GM23338 (cell line): ENCODE measurements around the gene IFI27. TPM values are rescaled to one million over a fixed set of nuclear protein-coding genes. Genes with fewer than 3 reads are reported as not detected.

Source experiments
- ATAC-seq: fragments of 200-7000 bp; cut with Tn5 transposase; 3 replicates; pipeline ENCODE4 v1.9.1; 2020
- DNase-seq: peaks from one replicate; pipeline ENCODE4 v3.0.0-alpha.2; 2015; ENCODE audit warnings: low spot score
- H2AFZ ChIP-seq: fragments of 200-600 bp; sonication (generic); 2 replicates; pipeline ENCODE4 v1.8.0; 2016; ENCODE audit warnings: antibody characterized with exemption, mild to moderate bottlenecking, moderate library complexity
- H3F3A ChIP-seq: fragments of 200-600 bp; sonication (generic); replicated peaks from 2 replicates; pipeline ENCODE4 v1.8.0; 2017; ENCODE audit warnings: antibody characterized with exemption, mixed run types, low read depth
- H3K27ac ChIP-seq: fragments of 200-600 bp; sonication (generic); 2 replicates; pipeline ENCODE4 v1.6.1; 2016; ENCODE audit warnings: low read depth
- H3K27me3 ChIP-seq: fragments of 200-600 bp; sonication (generic); 2 replicates; pipeline ENCODE4 v1.8.0; 2016; ENCODE audit warnings: mild to moderate bottlenecking, mixed run types, moderate library complexity; ENCODE audit not compliant: insufficient read depth
- H3K36me3 ChIP-seq: fragments of 200-600 bp; sonication (generic); 2 replicates; pipeline ENCODE4 v1.8.0; 2016; ENCODE audit warnings: mild to moderate bottlenecking; ENCODE audit not compliant: insufficient read depth
- H3K4me1 ChIP-seq: fragments of 200-600 bp; sonication (generic); 2 replicates; pipeline ENCODE4 v1.8.0; 2016; ENCODE audit warnings: mild to moderate bottlenecking, moderate library complexity; ENCODE audit not compliant: insufficient read depth
- H3K4me2 ChIP-seq: fragments of 200-600 bp; sonication (generic); 2 replicates; pipeline ENCODE4 v1.7.1; 2017; ENCODE audit warnings: mixed run types
- H3K4me3 ChIP-seq: fragments of 200-600 bp; sonication (generic); 2 replicates; pipeline ENCODE4 v1.6.1; 2016; ENCODE audit warnings: mixed run types
- H3K79me2 ChIP-seq: fragments of 200-600 bp; sonication (generic); replicated peaks from 2 replicates; pipeline ENCODE4 v1.8.0; 2017; ENCODE audit warnings: mild to moderate bottlenecking; ENCODE audit not compliant: insufficient read depth
- H3K9me2 ChIP-seq: fragments of 200-600 bp; sonication (generic); 2 replicates; pipeline ENCODE4 v1.8.0; 2017; ENCODE audit not compliant: insufficient read depth
- H4K20me1 ChIP-seq: fragments of 200-600 bp; sonication (generic); replicated peaks from 2 replicates; pipeline ENCODE4 v1.8.0; 2017; ENCODE audit warnings: mild to moderate bottlenecking; ENCODE audit not compliant: insufficient read depth
- H3K27ac Mint-ChIP-seq: 2 replicates; pipeline ENCODE4 v1.8.0; 2020; ENCODE audit warnings: inconsistent platforms, mild to moderate bottlenecking, moderate library complexity, mixed read lengths
- H3K27me3 Mint-ChIP-seq: 3 replicates; pipeline ENCODE4 v1.8.0; 2022; ENCODE audit warnings: low read depth, mild to moderate bottlenecking, moderate library complexity, mixed read lengths, inconsistent platforms; ENCODE audit not compliant: insufficient read depth, poor library complexity
- H3K36me3 Mint-ChIP-seq: 3 replicates; pipeline ENCODE4 v1.8.0; 2021; ENCODE audit warnings: low read depth, mild to moderate bottlenecking, inconsistent platforms, moderate library complexity, mixed read lengths
- H3K4me1 Mint-ChIP-seq: 3 replicates; pipeline ENCODE4 v1.8.0; 2020; ENCODE audit warnings: mild to moderate bottlenecking, inconsistent platforms, mixed read lengths
- H3K4me3 Mint-ChIP-seq: 3 replicates; pipeline ENCODE4 v1.8.0; 2021; ENCODE audit warnings: moderate library complexity, mild to moderate bottlenecking, inconsistent platforms, mixed read lengths
- H3K9me3 Mint-ChIP-seq: 3 replicates; pipeline ENCODE4 v1.8.0; 2020; ENCODE audit warnings: moderate library complexity, mild to moderate bottlenecking, inconsistent platforms, mixed read lengths
- CREB1 ChIP-seq: fragments of 250-450 bp; sonication (Bioruptor Pico); IDR thresholded peaks from 2 replicates; pipeline ENCODE4 v1.5.0; 2020; ENCODE audit warnings: low read depth, mild to moderate bottlenecking, moderate library complexity
- CTCF ChIP-seq, 2 experiments: fragments of 200-600 bp in 1 of 2; sonication (generic) in 1 of 2; conservative IDR thresholded peaks; 2 replicates each; pipeline versions ENCODE4 v1.5.1 to v1.6.1; 2016 to 2017; ENCODE audit warnings: antibody characterized with exemption in 2 of 2, low read depth in 2 of 2, mild to moderate bottlenecking in 2 of 2, moderate library complexity in 1 of 2
- EZH2phosphoT487 ChIP-seq: fragments of 200-600 bp; sonication (generic); IDR thresholded peaks from one replicate; pipeline ENCODE4 v1.8.1; 2018; ENCODE audit warnings: antibody characterized with exemption; ENCODE audit not compliant: unreplicated experiment
- POLR2AphosphoS5 ChIP-seq: IDR thresholded peaks from 2 replicates; pipeline ENCODE4 v1.6.1; 2016; ENCODE audit warnings: antibody characterized with exemption, low read depth
- REST ChIP-seq: IDR thresholded peaks from one replicate; pipeline ENCODE4 v1.6.1; 2018; ENCODE audit warnings: antibody characterized with exemption; ENCODE audit not compliant: unreplicated experiment
- STAT1 ChIP-seq: IDR thresholded peaks from one replicate; pipeline ENCODE4 v1.6.1; 2016; ENCODE audit warnings: antibody characterized with exemption; ENCODE audit not compliant: unreplicated experiment
- ZNF462 ChIP-seq: fragments of 250-450 bp; sonication (Bioruptor Pico); IDR thresholded peaks from 2 replicates; pipeline ENCODE4 v1.5.0; 2020; ENCODE audit warnings: mild to moderate bottlenecking, moderate library complexity
- polyA plus RNA-seq: library from polyadenylated mRNA; unstranded; fragments of >200 nt; fragmentation: Nextera tagmentation; extraction: Ambion mirVana; gene quantifications from 2 replicates; pipeline ENCODE4 v1.2.1, GENCODE V29; 2016
- total RNA-seq: library from RNA; depleted of rRNA; stranded (reverse); fragments of >200 nt; shearing (Covaris generic); gene quantifications from 2 replicates; pipeline ENCODE4 v1.2.3, GENCODE V29; 2014

IFI27 gene
- total and polyA plus RNA-seq, 2 experiments from 2014 or later, result 0.49 to 1.2 TPM

GRCh38 chr14:94152676-94153075, 42.1 kb downstream of the IFI27 start:
- TF ChIP-seq REST (no peak), POLR2AphosphoS5 (no peak), EZH2phosphoT487 (no peak), CTCF (conservative IDR thresholded peaks at IDR 0.05; ENCODE audit: low read depth in 2 of 2) (no peak), ZNF462 (CRISPR knock-in tag) (no peak), STAT1 (no peak), CREB1 (CRISPR knock-in tag) (no peak)
- Histone ChIP-seq H3K4me2 (no peak overlapping the region), H3K36me3 (peaks cover 4% of the 10 kb centered on the region; the same call in 1 of the 2 replicates), H3K27ac (no peak overlapping the region), H3K9me2 (peaks cover 3% of the 10 kb centered on the region; the same call in 1 of the 2 replicates), H3K79me2 (no peaks in the 10 kb centered on the region), H3F3A (no peaks in the 10 kb centered on the region), H4K20me1 (no peaks in the 10 kb centered on the region), H2AFZ (no peak overlapping the region), H3K4me3 (no peak overlapping the region), H3K27me3 (no peaks in the 10 kb centered on the region), H3K4me1 (no peaks in the 10 kb centered on the region)
- no peak overlapping the region for H3K4me3 Mint-ChIP-seq
- no peak for ATAC-seq
- H3K9me3 Mint-ChIP-seq, result peaks cover 21% of the 10 kb centered on the region
- DNase-seq, result no peak
- H3K36me3 Mint-ChIP-seq, result peaks cover 5% of the 10 kb centered on the region; the same call in 2 of the 3 replicates
- H3K27ac Mint-ChIP-seq, result no peak overlapping the region
- no peaks in the 10 kb centered on the region for H3K27me3 Mint-ChIP-seq
- H3K4me1 Mint-ChIP-seq, result no peaks in the 10 kb centered on the region
